Memory B cell (primary cell): Measurements from ENCODE around the gene ERC1.

Source experiments
- ATAC-seq: fragments of 150-1000 bp; cut with Tn5 transposase; 2 replicates; pipeline ENCODE4 v1.10.0; 2021; ENCODE audit warnings: low read depth, mild to moderate bottlenecking, moderate library complexity
- DNase-seq, 2 donors: peaks; one replicate each; pipeline ENCODE4 v3.0.0; 2022; ENCODE audit warnings: low spot score in 2 of 2
- H3K27ac Mint-ChIP-seq: one replicate; pipeline ENCODE4 v1.8.0; 2022; ENCODE audit warnings: mild to moderate bottlenecking, moderate library complexity, mixed read lengths
- H3K27me3 Mint-ChIP-seq: one replicate; pipeline ENCODE4 v1.8.0; 2022; ENCODE audit warnings: mixed read lengths
- H3K36me3 Mint-ChIP-seq: one replicate; pipeline ENCODE4 v1.8.0; 2022; ENCODE audit warnings: mild to moderate bottlenecking, mixed read lengths
- H3K4me1 Mint-ChIP-seq: one replicate; pipeline ENCODE4 v1.8.0; 2022; ENCODE audit warnings: mixed read lengths
- H3K4me3 Mint-ChIP-seq: one replicate; pipeline ENCODE4 v1.8.0; 2022; ENCODE audit warnings: mild to moderate bottlenecking, moderate library complexity, mixed read lengths
- H3K9me3 Mint-ChIP-seq: one replicate; pipeline ENCODE4 v1.8.0; 2022; ENCODE audit warnings: mixed read lengths

ERC1 gene

GRCh38 chr12:1170411-1170810, 179.4 kb downstream of the ERC1 start:
- H3K27ac Mint-ChIP-seq, result no peak overlapping the region
- peaks cover 12% of the 10 kb centered on the region for H3K36me3 Mint-ChIP-seq
- no peaks in the 10 kb centered on the region for H3K9me3 Mint-ChIP-seq
- ATAC-seq (no peak), DNase-seq (no peak)
- no peaks in the 10 kb centered on the region for H3K4me1 Mint-ChIP-seq
- H3K27me3 Mint-ChIP-seq, result no peaks in the 10 kb centered on the region
- H3K4me3 Mint-ChIP-seq, result no peak overlapping the region

GRCh38 chr12:1171657-1172408, 180.8 kb downstream of the ERC1 start:
- no peaks in the 10 kb centered on the region for H3K4me1 Mint-ChIP-seq
- H3K27me3 Mint-ChIP-seq, result no peaks in the 10 kb centered on the region
- peak overlapping the region; percentile 38 for H3K27ac Mint-ChIP-seq
- DNase-seq (no peak), ATAC-seq (no peak)
- peaks cover 17% of the 10 kb centered on the region for H3K36me3 Mint-ChIP-seq
- no peak overlapping the region for H3K4me3 Mint-ChIP-seq
- no peaks in the 10 kb centered on the region for H3K9me3 Mint-ChIP-seq

GRCh38 chr12:1173781-1174617, 183.0 kb downstream of the ERC1 start:
- no peak for DNase-seq
- ATAC-seq, result no peak
- Mint-ChIP-seq H3K27me3 (no peaks in the 10 kb centered on the region), H3K36me3 (peaks cover 22% of the 10 kb centered on the region), H3K27ac (no peak overlapping the region), H3K4me3 (no peak overlapping the region), H3K4me1 (no peaks in the 10 kb centered on the region), H3K9me3 (no peaks in the 10 kb centered on the region)

GRCh38 chr12:1174659-1175058, 183.6 kb downstream of the ERC1 start:
- Mint-ChIP-seq H3K4me3 (no peak overlapping the region), H3K27ac (no peak overlapping the region), H3K4me1 (no peaks in the 10 kb centered on the region), H3K36me3 (peaks cover 18% of the 10 kb centered on the region), H3K9me3 (no peaks in the 10 kb centered on the region), H3K27me3 (no peaks in the 10 kb centered on the region)
- ATAC-seq (no peak), DNase-seq (no peak)

GRCh38 chr12:1176191-1176590, 185.2 kb downstream of the ERC1 start:
- no peak for ATAC-seq
- Mint-ChIP-seq H3K4me1 (no peaks in the 10 kb centered on the region), H3K27ac (no peak overlapping the region), H3K27me3 (no peaks in the 10 kb centered on the region), H3K9me3 (no peaks in the 10 kb centered on the region), H3K36me3 (peaks cover 22% of the 10 kb centered on the region), H3K4me3 (no peak overlapping the region)
- DNase-seq, result no peak

GRCh38 chr12:1179128-1179527, 188.1 kb downstream of the ERC1 start:
- Mint-ChIP-seq H3K4me1 (no peaks in the 10 kb centered on the region), H3K27me3 (no peaks in the 10 kb centered on the region), H3K27ac (no peak overlapping the region), H3K4me3 (no peak overlapping the region), H3K9me3 (no peaks in the 10 kb centered on the region), H3K36me3 (peaks cover 27% of the 10 kb centered on the region)
- ATAC-seq (no peak), DNase-seq (no peak)

- DNase-seq (no peak), ATAC-seq (no peak)
- H3K27me3 Mint-ChIP-seq, result no peaks in the 10 kb centered on the region
- no peaks in the 10 kb centered on the region for H3K4me1 Mint-ChIP-seq
- H3K36me3 Mint-ChIP-seq, result peaks cover 26% of the 10 kb centered on the region
- H3K27ac Mint-ChIP-seq, result no peak overlapping the region
- H3K4me3 Mint-ChIP-seq, result no peak overlapping the region
- H3K9me3 Mint-ChIP-seq, result no peaks in the 10 kb centered on the region
These were observed 191.0 kb downstream of the ERC1 start for GRCh38 chr12:1182069-1182468.

GRCh38 chr12:1184402-1184801, 193.4 kb downstream of the ERC1 start:
- H3K36me3 Mint-ChIP-seq, result peaks cover 25% of the 10 kb centered on the region
- H3K4me3 Mint-ChIP-seq, result no peak overlapping the region
- no peaks in the 10 kb centered on the region for H3K27me3 Mint-ChIP-seq
- no peak for DNase-seq
- H3K4me1 Mint-ChIP-seq, result no peaks in the 10 kb centered on the region
- no peak overlapping the region for H3K27ac Mint-ChIP-seq
- no peaks in the 10 kb centered on the region for H3K9me3 Mint-ChIP-seq
- no peak for ATAC-seq

- ATAC-seq, result no peak
- peaks cover 26% of the 10 kb centered on the region for H3K36me3 Mint-ChIP-seq
These were observed 194.6 kb downstream of the ERC1 start for GRCh38 chr12:1185460-1186182.

GRCh38 chr12:1186298-1186697, 195.3 kb downstream of the ERC1 start:
- Mint-ChIP-seq H3K27ac (no peak overlapping the region), H3K4me1 (no peaks in the 10 kb centered on the region), H3K4me3 (no peak overlapping the region), H3K27me3 (no peaks in the 10 kb centered on the region), H3K36me3 (peaks cover 26% of the 10 kb centered on the region), H3K9me3 (no peaks in the 10 kb centered on the region)
- ATAC-seq, result no peak
- no peak for DNase-seq

More at GRCh38 chr12:1185460-1186182, 194.6 kb downstream of the ERC1 start:
- H3K4me3 Mint-ChIP-seq, result no peak overlapping the region
- peak overlapping the region; percentile 50 for H3K27ac Mint-ChIP-seq
- no peaks in the 10 kb centered on the region for H3K4me1 Mint-ChIP-seq
- H3K27me3 Mint-ChIP-seq, result no peaks in the 10 kb centered on the region
- no peaks in the 10 kb centered on the region for H3K9me3 Mint-ChIP-seq
- DNase-seq, result no peak

GRCh38 chr12:1188016-1188415, 197.0 kb downstream of the ERC1 start:
- Mint-ChIP-seq H3K4me3 (no peak overlapping the region), H3K4me1 (no peaks in the 10 kb centered on the region), H3K27me3 (no peaks in the 10 kb centered on the region), H3K36me3 (peaks cover 24% of the 10 kb centered on the region), H3K9me3 (no peaks in the 10 kb centered on the region), H3K27ac (no peak overlapping the region)
- ATAC-seq, result no peak
- DNase-seq, result no peak

GRCh38 chr12:1189163-1189562, 198.1 kb downstream of the ERC1 start:
- ATAC-seq, result no peak
- H3K9me3 Mint-ChIP-seq, result no peaks in the 10 kb centered on the region
- H3K36me3 Mint-ChIP-seq, result peaks cover 23% of the 10 kb centered on the region
- no peaks in the 10 kb centered on the region for H3K4me1 Mint-ChIP-seq
- no peak overlapping the region for H3K4me3 Mint-ChIP-seq
- H3K27ac Mint-ChIP-seq, result no peak overlapping the region
- no peak for DNase-seq
- no peaks in the 10 kb centered on the region for H3K27me3 Mint-ChIP-seq

- H3K9me3 Mint-ChIP-seq, result no peaks in the 10 kb centered on the region
- DNase-seq (no peak), ATAC-seq (no peak)
- no peaks in the 10 kb centered on the region for H3K27me3 Mint-ChIP-seq
- peaks cover 18% of the 10 kb centered on the region for H3K36me3 Mint-ChIP-seq
- H3K4me1 Mint-ChIP-seq, result no peaks in the 10 kb centered on the region
- H3K4me3 Mint-ChIP-seq, result no peak overlapping the region
- H3K27ac Mint-ChIP-seq, result no peak overlapping the region
These were observed 204.5 kb downstream of the ERC1 start for GRCh38 chr12:1195513-1195912.
